NCI-H82 treated with DMSO at 0.1 percent for 48 hours (cell line): ENCODE measurements around the gene SLC24A3.
A peak's percentile ranks its signal among the peaks of the same experiment; 100 is the strongest.

ENCODE experiments used
- DNase-seq: peaks from one replicate; lab custom pipeline; 2025; ENCODE audit not compliant: unreplicated experiment; lab: John Stamatoyannopoulos, UW

Gene SLC24A3

DNA sequence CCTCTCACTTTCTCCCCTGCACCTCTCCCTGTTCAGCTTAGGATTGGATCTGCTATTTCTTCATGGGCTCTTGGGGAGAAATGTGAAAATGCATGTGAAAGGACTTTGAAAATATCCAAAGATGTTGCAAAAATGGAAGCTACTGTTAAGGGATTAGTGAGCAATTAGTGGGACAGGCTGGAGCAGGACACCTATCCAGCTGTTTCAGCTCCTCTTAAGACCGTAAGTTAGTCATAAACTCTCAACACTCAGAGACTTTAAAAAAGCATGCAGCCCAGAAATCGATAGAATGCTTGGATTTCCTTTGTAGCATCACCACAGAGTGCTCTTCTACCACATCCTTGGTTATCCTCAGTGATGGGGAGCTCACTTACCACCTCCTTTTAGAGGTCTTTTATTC, 88.7 kb downstream of the SLC24A3 start:
- no peak for DNase-seq

DNA sequence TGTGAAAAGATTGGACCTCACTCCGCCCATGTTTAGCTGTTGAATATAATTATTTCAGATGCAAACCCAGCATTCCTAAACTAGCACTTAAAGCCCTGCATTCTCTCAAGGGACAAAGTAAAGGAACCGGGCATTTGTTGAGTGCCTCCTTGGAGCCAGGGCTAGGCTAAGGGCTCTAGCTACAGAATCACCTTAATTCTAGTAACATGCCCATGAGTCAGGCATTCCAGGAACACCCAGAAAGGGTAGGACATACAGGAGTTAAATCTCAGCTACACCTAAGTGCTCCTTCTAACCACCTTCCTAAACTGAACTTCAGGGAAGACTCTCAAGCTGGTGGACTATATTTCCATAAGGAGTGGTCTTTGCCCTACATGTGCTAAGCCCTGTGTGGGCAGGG, 89.4 kb downstream of the SLC24A3 start:
- DNase-seq: no peak

DNA sequence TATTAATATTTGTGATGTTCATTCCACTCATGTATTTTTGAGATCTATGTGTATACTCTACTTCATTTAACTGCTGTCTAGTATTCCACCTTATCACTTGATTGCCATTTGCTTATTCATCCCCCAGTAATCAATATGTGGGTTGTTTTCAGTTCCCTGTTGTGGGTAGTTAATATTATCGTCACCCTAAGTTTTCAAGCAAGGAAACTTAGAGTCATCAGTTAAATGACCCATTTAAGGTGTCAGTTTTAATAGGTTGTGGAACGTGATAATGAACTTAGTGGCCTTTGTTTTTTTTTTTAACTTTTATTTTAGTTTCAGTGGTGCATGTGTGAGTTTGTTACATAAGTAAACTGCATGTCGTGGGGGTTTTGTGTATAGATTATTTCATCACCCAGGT, 90.3 kb downstream of the SLC24A3 start:
- DNase-seq: no peak

DNA sequence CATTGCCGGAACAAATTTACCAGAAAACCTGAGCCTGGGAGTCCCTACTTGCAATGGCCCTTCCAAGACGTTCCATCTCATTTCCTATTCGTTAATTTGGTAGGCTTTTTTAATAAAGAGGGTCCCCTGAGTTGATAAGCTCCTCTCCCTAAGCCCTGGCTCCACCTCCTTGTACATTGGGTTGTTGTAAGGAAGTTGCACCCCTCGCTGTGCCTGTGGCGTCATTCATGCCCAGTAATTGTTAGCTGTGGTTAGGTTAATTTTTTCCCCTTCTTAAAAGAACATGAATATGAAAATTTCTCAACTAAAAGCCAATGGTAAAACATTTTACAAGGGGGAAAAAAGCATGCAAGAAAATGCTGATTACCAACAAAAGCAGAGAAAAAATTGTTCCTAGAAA, 91.9 kb downstream of the SLC24A3 start:
- DNase-seq: no peak

DNA sequence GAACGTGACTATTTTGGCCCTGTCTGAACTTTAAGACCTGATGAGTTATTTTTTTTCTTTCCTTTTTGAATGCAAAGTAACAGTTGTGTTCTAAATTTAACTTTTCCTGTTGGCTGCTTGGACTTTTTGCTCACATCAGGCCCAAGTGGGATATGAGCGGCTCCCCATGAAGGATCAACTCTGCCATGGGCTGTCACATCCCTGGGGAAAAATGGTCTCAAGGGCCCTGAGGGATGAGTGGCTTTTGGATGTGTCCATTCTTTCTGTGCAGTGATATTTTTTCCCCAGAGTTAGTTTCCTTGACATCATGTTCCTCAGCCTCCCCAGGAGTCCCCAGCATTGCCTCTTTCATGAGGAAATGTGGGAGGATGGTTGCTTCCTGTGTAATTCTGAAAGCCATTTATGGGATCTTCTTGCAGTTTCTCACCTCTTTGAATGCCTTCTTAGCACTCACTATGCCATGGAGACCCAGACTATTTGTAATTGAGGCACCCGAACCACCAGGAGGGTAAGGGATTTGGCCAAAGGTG, 92.5 kb downstream of the SLC24A3 start:
- no peak for DNase-seq

DNA sequence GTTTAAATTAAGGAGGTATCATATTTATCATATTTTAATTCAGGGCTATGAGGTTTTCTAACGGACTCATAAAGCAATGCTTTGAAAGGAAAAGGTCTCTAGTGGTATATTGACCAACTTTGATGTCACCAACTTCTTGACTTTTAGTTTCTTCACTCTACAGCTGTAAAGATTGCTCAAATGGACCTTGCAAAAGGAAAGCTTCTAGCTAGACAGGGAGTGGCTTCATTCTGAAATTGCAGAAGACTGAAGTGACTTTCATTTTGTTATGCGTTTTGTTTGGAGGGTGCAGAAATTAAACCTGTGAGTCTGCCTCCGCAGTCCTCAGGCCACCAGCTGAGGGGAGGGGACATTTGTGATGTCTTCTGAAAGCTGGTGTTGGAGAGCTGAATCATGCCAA, 95.7 kb downstream of the SLC24A3 start:
- no peak for DNase-seq

DNA sequence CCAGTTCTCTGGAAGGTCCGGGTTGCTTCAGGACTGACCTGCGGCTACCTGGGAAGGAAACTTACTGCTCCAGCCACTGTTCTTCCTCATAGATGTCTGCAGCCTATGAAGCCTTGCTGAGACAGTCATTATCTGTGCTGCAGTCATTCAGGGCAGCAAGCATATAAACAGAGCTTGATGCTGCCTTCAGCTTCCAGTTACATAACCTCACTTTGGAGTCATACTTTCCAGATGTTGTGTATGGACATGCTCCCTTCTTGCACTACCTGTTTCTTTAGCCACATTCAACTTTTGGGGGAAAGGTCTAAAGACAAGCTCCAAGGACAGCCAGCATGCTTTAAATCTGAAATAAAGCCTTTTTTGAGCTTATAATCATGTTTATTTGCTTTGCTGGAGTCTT, 98.1 kb downstream of the SLC24A3 start:
- no peak for DNase-seq

DNA sequence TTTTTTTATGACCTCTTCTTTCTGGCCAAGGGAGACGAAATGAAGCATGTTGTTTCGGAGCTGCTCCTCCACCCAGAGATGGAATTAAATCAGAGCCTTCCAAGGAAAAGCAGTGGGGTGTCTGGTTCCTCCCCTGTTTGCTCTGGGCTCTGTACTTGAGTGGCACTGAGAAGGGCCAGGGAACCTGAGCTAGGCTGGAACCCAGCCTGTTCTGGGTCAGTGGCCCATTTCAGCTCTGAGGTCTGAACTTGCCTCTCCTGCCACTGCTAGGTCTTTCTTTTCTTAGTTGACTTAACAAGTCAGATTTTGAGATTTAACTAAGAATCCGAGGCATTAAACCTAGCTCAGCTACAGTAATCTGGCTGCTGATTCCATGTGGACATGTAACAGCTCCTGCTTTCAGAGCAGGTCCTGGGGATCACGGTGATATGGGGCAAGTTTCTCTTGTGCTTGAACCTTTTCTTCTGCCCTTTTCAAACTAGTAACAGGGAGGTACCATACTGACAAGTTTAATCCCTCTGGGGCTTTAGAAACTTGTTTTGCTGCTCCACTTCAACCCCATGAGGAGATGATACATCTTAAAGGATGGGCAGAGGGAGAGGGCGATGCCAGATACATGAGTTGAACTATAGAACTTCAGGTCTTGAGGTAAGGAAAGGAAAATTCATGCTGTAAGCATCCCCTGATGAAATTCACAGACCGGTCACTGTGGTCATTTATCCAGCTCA, 101.1 kb downstream of the SLC24A3 start:
- DNase-seq: no peak

DNA sequence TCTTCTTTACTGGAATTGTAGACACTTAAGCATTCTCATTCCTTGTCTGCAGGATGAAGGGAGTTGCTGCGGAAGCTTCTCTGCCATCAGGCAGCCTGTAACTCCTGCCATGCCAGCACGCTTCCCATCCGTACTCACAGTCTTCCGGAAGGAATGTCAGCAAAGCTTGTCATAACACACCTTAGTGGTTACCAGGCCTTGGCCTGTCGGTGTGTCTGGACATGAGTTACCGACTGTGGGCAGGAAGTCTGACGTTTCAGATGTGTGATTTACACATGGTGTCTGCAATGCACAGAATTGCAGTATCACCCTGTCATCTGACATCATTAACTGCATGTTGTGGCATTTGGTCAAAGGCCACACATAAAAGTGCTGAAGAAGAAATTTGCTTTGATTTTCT, 102.2 kb downstream of the SLC24A3 start:
- no peak for DNase-seq

DNA sequence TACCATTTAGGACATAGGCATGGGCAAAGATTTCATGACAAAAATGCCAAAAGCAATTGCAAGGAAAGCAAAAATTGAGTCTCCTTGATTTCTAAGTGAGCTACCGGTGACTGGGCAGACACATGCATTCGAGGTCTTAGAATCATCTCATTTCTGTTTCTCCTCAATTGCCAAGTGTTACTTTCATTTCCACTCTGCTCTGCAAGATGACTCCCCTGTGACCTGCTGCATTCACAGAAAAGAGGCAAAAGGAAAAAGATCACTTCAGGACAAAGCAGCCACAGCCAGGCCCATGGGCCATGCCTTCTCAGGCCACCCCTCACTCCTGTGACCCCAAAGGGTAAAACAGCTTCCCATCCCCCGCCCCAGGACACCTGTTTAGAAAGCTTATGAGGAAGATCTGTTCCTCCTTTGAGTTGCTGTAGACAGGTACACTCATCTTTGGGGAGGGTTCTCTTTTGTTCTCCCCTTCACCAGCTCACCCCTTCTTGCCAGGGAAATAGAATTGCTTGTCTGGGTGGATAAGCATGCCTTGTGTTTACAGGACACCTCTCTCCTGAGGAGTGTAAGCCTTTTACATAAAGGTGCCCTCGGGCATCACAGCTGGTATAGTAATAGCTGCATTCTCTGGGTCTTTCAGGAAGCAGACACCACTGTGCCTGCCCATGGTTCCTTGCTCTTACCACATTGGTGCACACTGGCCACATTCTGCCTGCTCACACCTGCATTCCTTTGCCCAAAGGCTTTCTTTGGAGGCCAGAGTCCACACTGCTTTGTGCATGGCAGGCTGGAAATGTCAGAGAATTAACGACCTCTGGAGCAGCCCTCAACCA, 105.0 kb downstream of the SLC24A3 start:
- no peak for DNase-seq

DNA sequence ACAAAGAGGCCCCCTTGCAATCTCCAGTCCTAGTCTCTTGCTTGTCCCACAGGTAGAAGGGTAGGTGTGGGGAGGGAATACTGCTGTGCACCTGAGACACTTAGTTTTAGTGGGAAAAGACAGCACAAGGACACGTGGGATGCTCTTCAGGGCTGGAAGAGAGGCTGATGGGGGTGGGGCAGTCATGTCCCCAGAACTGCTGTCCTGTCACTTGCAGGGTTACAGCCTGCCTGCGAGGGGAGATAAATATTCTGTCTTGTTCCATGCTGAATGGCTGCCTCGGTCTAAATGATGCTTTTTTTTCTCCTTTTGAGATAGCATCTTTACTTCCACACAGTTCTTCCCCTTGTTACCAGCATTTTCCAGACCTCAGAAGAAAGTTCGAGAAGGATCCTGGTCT, 106.2 kb downstream of the SLC24A3 start:
- no peak for DNase-seq

DNA sequence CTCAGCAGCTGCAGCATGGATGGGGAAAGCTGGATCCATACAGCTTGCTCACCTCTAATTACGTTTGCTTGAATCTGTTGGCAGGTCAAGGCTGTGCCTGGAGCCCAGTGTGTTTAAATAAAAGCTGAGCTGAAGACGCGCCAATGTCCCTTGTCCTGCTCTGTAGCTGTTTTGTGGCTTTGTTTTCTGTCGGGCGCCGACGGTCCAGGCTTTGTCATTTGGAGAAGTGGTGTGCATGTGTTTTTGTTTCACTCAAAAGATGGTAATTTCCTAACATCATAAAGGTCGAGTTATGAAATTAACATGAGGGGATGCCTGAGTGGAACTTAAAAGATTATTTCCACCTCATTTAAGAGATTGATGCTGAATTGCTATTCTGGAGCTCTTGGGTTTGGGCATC, 107.6 kb downstream of the SLC24A3 start:
- DNase-seq: no peak

DNA sequence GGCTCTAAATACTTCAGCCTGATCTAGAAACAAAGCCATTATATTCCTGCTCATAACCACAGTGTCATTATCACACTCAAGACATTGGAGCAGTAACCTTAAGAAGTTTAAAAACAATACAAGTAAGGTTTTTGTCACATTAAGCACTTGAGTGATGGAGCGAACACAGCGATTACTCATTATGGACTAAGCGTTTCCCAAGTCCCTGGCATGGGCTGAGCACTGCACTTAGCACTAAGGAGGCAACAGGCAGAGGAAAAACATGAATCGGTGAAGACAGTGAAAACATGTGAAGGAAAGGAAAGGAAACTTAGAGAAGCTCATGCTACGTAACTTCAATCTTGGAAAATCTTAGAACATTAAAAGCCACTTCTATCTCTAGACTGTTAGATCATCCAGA, 108.7 kb downstream of the SLC24A3 start:
- peak; percentile 56 for DNase-seq

DNA sequence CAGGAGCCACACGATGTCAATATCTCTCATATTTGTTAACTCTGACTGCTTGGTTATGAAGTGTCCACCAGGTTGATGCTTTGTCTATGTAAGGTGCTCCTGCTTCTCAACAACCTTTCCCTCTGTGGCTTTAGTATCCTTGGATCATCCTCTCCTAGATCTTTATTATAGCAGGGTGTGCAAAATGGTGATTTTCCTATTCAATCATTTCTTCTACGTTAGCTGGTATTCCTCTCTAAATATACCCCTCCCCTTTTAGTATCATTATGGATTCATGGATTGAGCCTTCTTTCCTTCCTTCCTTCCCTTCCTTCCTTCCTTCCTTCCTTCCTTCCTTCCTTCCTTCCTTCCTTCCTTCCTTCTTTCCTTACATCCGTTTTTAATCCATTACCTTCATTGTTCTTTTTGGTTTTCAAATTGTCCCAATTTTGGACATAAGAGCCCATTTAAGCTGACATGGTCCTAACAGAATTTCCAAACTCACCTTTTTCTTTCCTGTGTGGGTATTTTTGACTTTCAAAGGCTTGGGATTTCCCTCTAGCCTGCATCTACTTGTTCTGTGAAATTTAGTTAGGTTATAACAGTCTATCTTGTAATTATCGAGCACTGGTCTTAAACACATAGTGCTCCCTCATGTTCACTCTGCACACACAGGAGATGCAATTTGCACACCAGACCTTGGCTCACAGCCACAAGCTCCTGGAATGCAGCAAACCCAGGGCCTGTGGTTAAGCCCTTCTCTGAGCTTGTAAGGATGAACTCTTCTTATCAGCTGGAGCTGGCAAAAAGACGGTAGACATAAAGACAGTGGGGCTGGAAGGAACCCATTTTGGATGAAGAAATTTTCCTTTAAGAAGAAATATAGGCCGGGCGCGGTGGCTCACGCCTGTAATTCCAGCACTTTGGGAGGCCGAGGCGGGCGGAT, 109.9 kb downstream of the SLC24A3 start:
- DNase-seq: no peak

DNA sequence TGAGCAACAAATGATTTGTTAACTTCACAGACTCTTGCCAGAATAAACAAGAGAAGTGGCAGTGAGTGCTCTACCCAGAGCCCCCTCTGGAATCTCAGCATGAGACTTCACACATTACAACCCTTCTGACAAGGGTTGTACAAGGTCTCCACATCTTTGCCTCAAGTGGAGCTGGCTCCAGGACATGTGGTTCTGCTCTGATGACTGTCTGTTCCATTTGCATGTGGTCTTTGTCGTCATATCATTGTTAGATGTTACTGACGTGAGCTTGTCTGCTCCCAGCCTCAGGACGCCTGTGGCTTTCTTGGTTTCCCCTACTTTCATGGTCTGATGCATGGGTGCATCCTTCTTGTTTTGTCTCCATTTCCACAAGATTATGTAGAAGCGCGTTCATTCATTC, 115.0 kb downstream of the SLC24A3 start:
- no peak for DNase-seq

DNA sequence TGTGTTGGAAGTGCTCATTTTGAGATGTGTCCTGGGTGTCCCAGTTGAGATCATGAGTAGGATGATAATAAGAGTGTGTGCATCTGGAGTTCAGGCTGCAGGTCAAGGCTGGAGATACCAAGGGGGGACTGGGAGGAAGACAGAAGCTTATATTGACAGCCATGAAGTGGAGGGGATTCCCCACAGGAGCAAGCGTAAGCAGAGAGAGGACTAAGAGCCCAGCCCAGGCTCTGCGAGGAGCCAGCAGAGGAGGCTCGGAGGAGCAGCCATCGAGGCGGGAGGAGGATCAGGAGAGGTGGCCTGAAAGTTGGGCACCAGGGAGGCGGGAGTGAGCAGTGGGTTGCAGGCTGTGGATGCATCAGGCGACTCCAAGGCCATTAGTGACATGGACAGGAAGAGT, 116.2 kb downstream of the SLC24A3 start:
- no peak for DNase-seq

DNA sequence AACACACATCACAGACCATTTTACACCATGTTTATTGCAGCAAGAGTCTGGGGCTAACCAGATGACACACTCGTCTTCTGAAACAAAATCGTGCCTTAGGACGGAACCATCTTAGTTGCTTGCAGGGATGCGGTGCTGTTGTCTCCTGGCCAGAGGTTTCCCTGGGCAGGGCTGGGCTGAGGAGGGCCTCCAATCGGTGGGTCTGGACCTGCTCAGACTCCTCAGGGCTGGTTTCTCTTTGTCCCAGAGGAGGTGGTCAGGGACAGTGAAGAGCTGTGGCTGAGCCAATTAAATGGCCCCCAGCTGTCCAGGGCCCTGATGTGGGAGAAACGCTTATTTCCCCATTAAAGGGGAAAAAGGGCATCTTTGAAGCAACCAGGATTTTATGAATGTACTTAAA, 117.6 kb downstream of the SLC24A3 start:
- DNase-seq: no peak

DNA sequence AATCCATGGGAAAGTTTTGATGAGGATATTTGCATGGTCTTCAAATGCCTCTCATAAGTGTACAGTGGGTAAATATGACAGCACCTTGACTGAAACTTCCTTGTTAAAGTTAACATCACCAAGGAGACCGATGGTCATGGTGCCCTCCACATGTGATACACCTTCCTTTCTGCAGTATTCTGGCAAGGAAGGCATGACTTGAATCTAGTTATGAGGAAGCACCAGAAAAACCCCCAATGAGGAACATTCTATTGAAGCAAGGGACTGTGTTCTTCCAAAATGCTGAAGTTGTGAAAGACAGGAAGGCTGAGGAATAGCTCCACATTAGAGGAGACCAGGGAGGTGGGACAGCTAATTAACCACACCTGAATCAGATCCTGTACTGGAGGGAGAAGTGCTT, 118.3 kb downstream of the SLC24A3 start:
- no peak for DNase-seq

DNA sequence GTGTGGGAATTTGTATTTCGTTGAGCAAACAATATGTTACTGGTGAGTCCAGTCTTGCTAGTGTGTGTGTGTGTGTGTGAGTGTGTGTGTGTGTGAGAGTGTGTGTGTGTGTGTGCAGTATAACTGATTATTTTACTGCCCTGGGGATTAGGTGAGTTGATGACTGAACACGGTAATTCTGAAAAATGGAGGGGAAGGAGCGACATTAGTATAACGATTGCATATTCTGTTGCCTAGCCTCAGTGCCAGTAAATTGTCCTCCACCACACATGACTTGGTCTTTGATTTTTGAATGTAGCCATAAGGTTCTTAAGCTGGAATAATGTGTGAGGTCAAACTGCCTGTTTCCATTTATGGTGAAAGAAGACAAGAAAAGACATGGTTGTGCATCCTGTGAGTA, 121.1 kb downstream of the SLC24A3 start:
- no peak for DNase-seq

DNA sequence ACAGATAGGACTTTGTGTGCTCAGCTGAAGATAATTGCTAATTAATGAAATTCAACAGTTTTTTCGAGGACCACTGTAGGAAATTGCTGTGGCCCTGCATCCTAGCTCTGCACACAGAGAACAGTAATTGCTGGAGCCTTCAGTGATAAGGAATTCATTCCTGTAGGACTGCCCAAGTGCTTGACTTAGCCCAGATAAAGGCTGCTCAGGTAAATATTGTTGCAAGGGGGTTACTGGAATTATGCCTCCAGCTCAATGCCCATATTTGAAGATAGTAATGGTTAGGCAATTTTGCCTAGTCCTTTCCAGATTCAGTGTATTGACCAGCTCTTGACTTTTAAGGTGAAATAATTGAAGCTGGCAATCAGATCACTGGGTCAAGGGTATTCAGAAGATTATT, 122.9 kb downstream of the SLC24A3 start:
- no peak for DNase-seq

DNA sequence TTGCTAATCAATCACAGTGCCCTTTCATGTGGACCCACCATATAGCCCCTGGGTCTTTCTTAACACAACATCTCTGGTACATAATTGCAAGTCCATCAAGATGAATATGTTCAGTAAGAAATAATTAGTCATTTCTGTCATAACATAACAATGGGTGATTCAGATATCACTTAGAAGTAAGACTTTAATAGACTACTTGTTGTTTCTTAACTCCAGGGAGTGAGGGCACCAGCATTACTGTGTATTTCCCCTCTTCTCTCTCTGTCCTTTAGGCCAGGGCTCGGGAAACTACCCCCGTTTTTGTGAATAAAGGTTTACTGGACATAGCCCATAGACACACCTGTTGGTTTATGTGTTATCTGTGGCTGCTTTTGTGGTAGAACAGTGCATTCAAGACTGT, 123.5 kb downstream of the SLC24A3 start:
- DNase-seq: no peak
